Omental fat pad (tissue), 4 donors: ENCODE measurements around the gene SORD. TPM values are rescaled to one million over a fixed set of nuclear protein-coding genes. Genes with fewer than 3 reads are reported as not detected.

ENCODE experiments used
- ATAC-seq: fragments of 150-250 bp; one replicate; pipeline ENCODE4 v1.9.1; 2016; ENCODE audit warnings: mild to moderate bottlenecking, moderate library complexity; ENCODE audit not compliant: low FRiP score
- DNase-seq: peaks from one replicate; pipeline ENCODE4 v3.0.0-alpha.2; 2019; ENCODE audit warnings: low spot score
- CTCF ChIP-seq, 3 donors: fragments of 450-650 bp; IDR thresholded peaks; one replicate each; pipeline ENCODE4 v1.5.1; 2016 to 2017; ENCODE audit warnings: antibody characterized with exemption in 3 of 3, mild to moderate bottlenecking in 3 of 3, moderate library complexity in 2 of 3
- total RNA-seq, 4 donors: library from RNA; depleted of rRNA; stranded (reverse); fragments of >200 nt; gene quantifications; one replicate each; pipeline ENCODE4 v1.1.0, GENCODE V29; 2016

The SORD gene
- total RNA-seq, 4 donors from 2014 or later, result 4.9 to 12.2 (median 6.7) TPM

GRCh38 chr15:45110256-45110820, 87.3 kb downstream of the SORD start:
- DNase-seq (no peak), ATAC-seq (no peak)
- no peak for TF ChIP-seq CTCF (IDR thresholded peaks at IDR 0.05)

GRCh38 chr15:45111390-45112142, 88.6 kb downstream of the SORD start:
- DNase-seq, result no peak
- no peak for TF ChIP-seq CTCF (IDR thresholded peaks at IDR 0.05)
- no peak for ATAC-seq

- no peak for TF ChIP-seq CTCF (IDR thresholded peaks at IDR 0.05)
- DNase-seq (no peak), ATAC-seq (no peak)
Observed at GRCh38 chr15:45112143-45112590, 89.2 kb downstream of the SORD start.

- TF ChIP-seq CTCF (IDR thresholded peaks at IDR 0.05), result no peak
- DNase-seq (no peak), ATAC-seq (no peak)
Observed at GRCh38 chr15:45112591-45113379, 89.8 kb downstream of the SORD start.

- ATAC-seq, result no peak
- DNase-seq, result no peak
Observed at GRCh38 chr15:45113380-45113990, 90.5 kb downstream of the SORD start.

More at GRCh38 chr15:45113380-45113990, 90.5 kb downstream of the SORD start:
- no peak for TF ChIP-seq CTCF (IDR thresholded peaks at IDR 0.05)
